PC-9 (cell line): ENCODE measurements around the gene MYH11. TPM values are rescaled to one million over a fixed set of nuclear protein-coding genes. Genes with fewer than 3 reads are reported as not detected.

ENCODE experiments used
- BruUV-seq: library from RNA; stranded (reverse); fragments of 400-500 nt; replicated peaks from 2 replicates; lab custom pipeline; 2021; lab: Mats Ljungman, UMichigan
- CTCF ChIA-PET: fragments of 300-600 bp; sonication (Branson Sonifier 250); formaldehyde crosslinking; loops from one replicate; lab custom pipeline; 2022; ENCODE audit warnings: antibody characterized with exemption; lab: Charles Lee
- POLR2A ChIA-PET: fragments of 300-600 bp; sonication (Branson Sonifier 250); formaldehyde crosslinking; loops from one replicate; lab custom pipeline; 2022; ENCODE audit warnings: antibody characterized with exemption; ENCODE audit not compliant: unreplicated experiment; lab: Charles Lee
- DNase-seq, 2 experiments: peaks; one replicate each; pipeline versions ENCODE4 v3.0.0 to v3.0.0-alpha.2; 2015 to 2022; ENCODE audit warnings: mixed read lengths in 1 of 2
- H2AFZ ChIP-seq: fragments of 200-600 bp; sonication (generic); 2 replicates; pipeline ENCODE4 v1.8.1; 2017; ENCODE audit warnings: antibody characterized with exemption
- H3F3A ChIP-seq: fragments of 200-600 bp; sonication (generic); 2 replicates; pipeline ENCODE4 v1.8.1; 2017; ENCODE audit warnings: antibody characterized with exemption, mild to moderate bottlenecking, low read depth; ENCODE audit not compliant: insufficient read depth
- H3K27ac ChIP-seq: fragments of 200-600 bp; sonication (generic); 2 replicates; pipeline ENCODE4 v1.6.1; 2016; ENCODE audit warnings: mixed run types
- H3K27me3 ChIP-seq: fragments of 200-600 bp; sonication (generic); 2 replicates; pipeline ENCODE4 v1.6.1; 2016; ENCODE audit warnings: low read depth, mixed run types; ENCODE audit not compliant: insufficient read depth
- H3K36me3 ChIP-seq: fragments of 200-600 bp; sonication (generic); 2 replicates; pipeline ENCODE4 v1.6.1; 2016; ENCODE audit warnings: low read depth, mixed run types
- H3K4me1 ChIP-seq: fragments of 200-600 bp; sonication (generic); replicated peaks from 2 replicates; pipeline ENCODE4 v1.6.1; 2016; ENCODE audit warnings: mixed run types; ENCODE audit not compliant: insufficient read depth
- H3K4me2 ChIP-seq: fragments of 200-600 bp; sonication (generic); 2 replicates; pipeline ENCODE4 v1.6.1; 2017; ENCODE audit warnings: mixed run types
- H3K4me3 ChIP-seq: fragments of 200-600 bp; sonication (generic); 2 replicates; pipeline ENCODE4 v1.6.1; 2016; ENCODE audit warnings: mixed run types
- H3K79me2 ChIP-seq: fragments of 200-600 bp; sonication (generic); 2 replicates; pipeline ENCODE4 v1.6.1; 2017; ENCODE audit warnings: low read depth, mixed run types
- H3K9me2 ChIP-seq: fragments of 200-600 bp; sonication (generic); 2 replicates; pipeline ENCODE4 v1.8.1; 2017; ENCODE audit warnings: mild to moderate bottlenecking; ENCODE audit not compliant: insufficient read depth
- H3K9me3 ChIP-seq: fragments of 200-600 bp; sonication (generic); 2 replicates; pipeline ENCODE4 v1.8.1; 2016; ENCODE audit warnings: low read depth; ENCODE audit not compliant: insufficient read depth
- H4K20me1 ChIP-seq: fragments of 200-600 bp; sonication (generic); 2 replicates; pipeline ENCODE4 v1.8.1; 2017; ENCODE audit not compliant: insufficient read depth
- EZH2 ChIP-seq: fragments of 200-600 bp; sonication (generic); IDR thresholded peaks from 2 replicates; pipeline ENCODE4 v1.8.0; 2017; ENCODE audit warnings: antibody characterized with exemption, low read depth
- intact Hi-C: fragments of 100-400 bp; cut with micrococcal nuclease; formaldehyde crosslinking; loops from one replicate; pipeline ENCODE4 v1.10.0; 2022; ENCODE audit not compliant: unreplicated experiment
- total RNA-seq: library from RNA; stranded (reverse); gene quantifications from 2 replicates; pipeline ENCODE4 v1.2.3, GENCODE V29; 2021
- TF ChIP-seq, protein P1 (sequence below): fragments of 200-600 bp; sonication (generic); conservative IDR thresholded peaks from 2 replicates; pipeline ENCODE4 v1.6.1; 2017; ENCODE audit warnings: mixed run types, antibody characterized with exemption, mild to moderate bottlenecking, moderate library complexity

MYH11 gene
- total RNA-seq, 1 experiment from 2014 or later = 0.11 TPM

DNA sequence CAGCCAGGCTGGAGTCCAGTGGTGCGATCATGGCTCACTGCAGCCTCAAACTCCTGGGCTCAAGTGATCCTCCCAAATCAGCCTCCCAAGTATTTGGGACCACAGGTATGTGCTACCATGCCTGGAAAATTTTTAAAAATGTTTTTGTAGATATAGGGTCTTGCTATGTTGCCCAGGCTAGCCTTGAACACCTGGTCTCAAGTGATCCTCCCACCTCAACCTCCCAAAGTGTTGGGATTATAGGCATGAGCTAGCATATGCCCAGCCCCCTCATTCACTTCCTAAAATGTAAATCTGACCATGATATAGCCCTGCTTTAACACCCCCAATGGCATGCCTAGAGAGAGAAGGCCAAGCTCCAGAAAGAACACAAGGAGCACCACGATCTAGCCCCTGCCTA is 108.2 kb downstream of the MYH11 start:
- no peak overlapping the region for H3K4me2 ChIP-seq
- no peak overlapping the region for H3K27ac ChIP-seq
- no peaks in the 10 kb centered on the region for H3K9me3 ChIP-seq
- H3K4me1 ChIP-seq = no peaks in the 10 kb centered on the region
- BruUV-seq = no TSS peak
- H3K9me2 ChIP-seq = no peaks in the 10 kb centered on the region
- H4K20me1 ChIP-seq = no peaks in the 10 kb centered on the region
- CTCF ChIA-PET = no interaction called here
- no peaks in the 10 kb centered on the region for H3F3A ChIP-seq
- no peaks in the 10 kb centered on the region for H3K27me3 ChIP-seq
- POLR2A ChIA-PET = no interaction called here
- no peak for DNase-seq
- no peak overlapping the region for H2AFZ ChIP-seq
- no peak for TF ChIP-seq EZH2
- TF ChIP-seq, protein P1, sequence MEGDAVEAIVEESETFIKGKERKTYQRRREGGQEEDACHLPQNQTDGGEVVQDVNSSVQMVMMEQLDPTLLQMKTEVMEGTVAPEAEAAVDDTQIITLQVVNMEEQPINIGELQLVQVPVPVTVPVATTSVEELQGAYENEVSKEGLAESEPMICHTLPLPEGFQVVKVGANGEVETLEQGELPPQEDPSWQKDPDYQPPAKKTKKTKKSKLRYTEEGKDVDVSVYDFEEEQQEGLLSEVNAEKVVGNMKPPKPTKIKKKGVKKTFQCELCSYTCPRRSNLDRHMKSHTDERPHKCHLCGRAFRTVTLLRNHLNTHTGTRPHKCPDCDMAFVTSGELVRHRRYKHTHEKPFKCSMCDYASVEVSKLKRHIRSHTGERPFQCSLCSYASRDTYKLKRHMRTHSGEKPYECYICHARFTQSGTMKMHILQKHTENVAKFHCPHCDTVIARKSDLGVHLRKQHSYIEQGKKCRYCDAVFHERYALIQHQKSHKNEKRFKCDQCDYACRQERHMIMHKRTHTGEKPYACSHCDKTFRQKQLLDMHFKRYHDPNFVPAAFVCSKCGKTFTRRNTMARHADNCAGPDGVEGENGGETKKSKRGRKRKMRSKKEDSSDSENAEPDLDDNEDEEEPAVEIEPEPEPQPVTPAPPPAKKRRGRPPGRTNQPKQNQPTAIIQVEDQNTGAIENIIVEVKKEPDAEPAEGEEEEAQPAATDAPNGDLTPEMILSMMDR = no peak
- H3K4me3 ChIP-seq = no peak overlapping the region
- no peaks in the 10 kb centered on the region for H3K79me2 ChIP-seq
- intact Hi-C loops = no loop called here
- no peaks in the 10 kb centered on the region for H3K36me3 ChIP-seq

- Histone ChIP-seq H3K36me3 (no peaks in the 10 kb centered on the region), H3K79me2 (no peaks in the 10 kb centered on the region), H3F3A (no peaks in the 10 kb centered on the region), H4K20me1 (no peaks in the 10 kb centered on the region), H3K27me3 (no peaks in the 10 kb centered on the region), H2AFZ (no peak overlapping the region), H3K9me2 (no peaks in the 10 kb centered on the region), H3K4me1 (no peaks in the 10 kb centered on the region), H3K27ac (no peak overlapping the region), H3K4me2 (no peak overlapping the region), H3K9me3 (no peaks in the 10 kb centered on the region), H3K4me3 (no peak overlapping the region)
- intact Hi-C loops = no loop called here
- CTCF ChIA-PET = no interaction called here
- DNase-seq = no peak
- no TSS peak for BruUV-seq
- TF ChIP-seq EZH2 = no peak
- TF ChIP-seq, protein P1 = no peak
- POLR2A ChIA-PET = no interaction called here
These were observed 108.9 kb downstream of the MYH11 start for GRCh38 chr16:15747937-15748336.

GRCh38 chr16:15746332-15746731 is 110.5 kb downstream of the MYH11 start:
- DNase-seq = no peak
- H3K4me3 ChIP-seq = no peak overlapping the region
- intact Hi-C loops = no loop called here
- H3K36me3 ChIP-seq = no peaks in the 10 kb centered on the region
- no TSS peak for BruUV-seq
- H3K4me1 ChIP-seq = no peaks in the 10 kb centered on the region
- no peak overlapping the region for H2AFZ ChIP-seq
- TF ChIP-seq EZH2 = no peak
- TF ChIP-seq, protein P1 = no peak
- H3K9me3 ChIP-seq = no peaks in the 10 kb centered on the region
- CTCF ChIA-PET = no interaction called here
- H3K79me2 ChIP-seq = no peaks in the 10 kb centered on the region
- H3F3A ChIP-seq = no peaks in the 10 kb centered on the region
- H3K9me2 ChIP-seq = no peaks in the 10 kb centered on the region
- POLR2A ChIA-PET = no interaction called here
- no peaks in the 10 kb centered on the region for H3K27me3 ChIP-seq
- no peak overlapping the region for H3K4me2 ChIP-seq
- H4K20me1 ChIP-seq = no peaks in the 10 kb centered on the region
- no peak overlapping the region for H3K27ac ChIP-seq
